H1 (cell line): ENCODE data around the gene HEXIM1. TPM values are rescaled to one million over a fixed set of nuclear protein-coding genes. Genes with fewer than 3 reads are reported as not detected.

Source experiments
- CTCF ChIA-PET: fragments of 300-600 bp; sonication (Branson Sonifier 250); formaldehyde crosslinking; loops from one replicate; lab custom pipeline; 2021; ENCODE audit not compliant: partially characterized antibody; lab: Charles Lee
- POLR2A ChIA-PET: fragments of 300-600 bp; sonication (Branson Sonifier 250); formaldehyde crosslinking; loops from one replicate; lab custom pipeline; 2021; ENCODE audit warnings: inconsistent platforms; ENCODE audit not compliant: partially characterized antibody; lab: Charles Lee
- DNase-seq, 2 experiments: peaks; one replicate each; pipeline versions ENCODE4 v3.0.0 to v3.0.0-alpha.2; 2010 to 2022; ENCODE audit warnings: low spot score in 2 of 2, low read depth in 1 of 2, mixed read lengths in 1 of 2
- FAIRE-seq: peaks from 2 replicates; lab custom pipeline; 2011; peaks lifted over from hg19 to GRCh38; lab: Jason Lieb, UNC
- H2AFZ ChIP-seq: 2 replicates; pipeline ENCODE4 v1.8.1; 2012; ENCODE audit warnings: low read length, inconsistent platforms
- H2AK5ac ChIP-seq: 2 replicates; pipeline ENCODE4 v1.6.1; 2013; ENCODE audit warnings: low read depth, low read length
- H2BK120ac ChIP-seq: replicated peaks from 2 replicates; pipeline ENCODE3; 2013; ENCODE audit warnings: low read depth, low read length, inconsistent platforms
- H2BK12ac ChIP-seq: 2 replicates; pipeline ENCODE4 v1.6.1; 2013; ENCODE audit warnings: low read depth, low read length
- H2BK15ac ChIP-seq: 2 replicates; pipeline ENCODE4 v1.6.1; 2013; ENCODE audit warnings: low read length
- H2BK20ac ChIP-seq: 2 replicates; pipeline ENCODE4 v1.6.1; 2013; ENCODE audit warnings: low read length
- H2BK5ac ChIP-seq: 2 replicates; pipeline ENCODE4 v1.6.1; 2013; ENCODE audit warnings: low read depth, low read length
- H3K14ac ChIP-seq: 2 replicates; pipeline ENCODE4 v1.6.1; 2013; ENCODE audit warnings: inconsistent platforms; ENCODE audit not compliant: insufficient read length
- H3K18ac ChIP-seq: 2 replicates; pipeline ENCODE4 v1.6.1; 2013; ENCODE audit warnings: low read length; ENCODE audit errors: extremely low read depth
- H3K23ac ChIP-seq: 2 replicates; pipeline ENCODE4 v1.6.1; 2013; ENCODE audit warnings: inconsistent platforms; ENCODE audit not compliant: insufficient read length
- H3K23me2 ChIP-seq: 2 replicates; pipeline ENCODE4 v1.6.1; 2013; ENCODE audit warnings: low read depth, low read length
- H3K27ac ChIP-seq: 2 replicates; pipeline ENCODE4 v1.6.1; 2011; ENCODE audit warnings: low read depth, low read length, inconsistent platforms
- H3K27me3 ChIP-seq, 4 experiments: replicated peaks in 1 of 4; 1 replicate in 1 of 4; 2 replicates in 3 of 4; pipeline versions ENCODE4 v1.6.1 to v1.8.1; 2011 to 2013; ENCODE audit warnings: low read length in 3 of 4, mild to moderate bottlenecking in 3 of 4, inconsistent platforms in 2 of 4, mixed read lengths in 2 of 4, moderate library complexity in 1 of 4; ENCODE audit not compliant: control insufficient read depth in 3 of 4, insufficient read depth in 3 of 4; ENCODE audit errors: extremely low read depth in 1 of 4
- H3K36me3 ChIP-seq, 4 experiments: 2 replicates each; pipeline versions ENCODE4 v1.6.1 to v1.8.1; 2011 to 2013; ENCODE audit warnings: mild to moderate bottlenecking in 4 of 4, low read length in 3 of 4, moderate library complexity in 2 of 4, control low read depth in 1 of 4, inconsistent platforms in 1 of 4; ENCODE audit not compliant: insufficient read depth in 4 of 4, control insufficient read depth in 2 of 4
- H3K4ac ChIP-seq: replicated peaks from 2 replicates; pipeline ENCODE3; 2013; ENCODE audit warnings: low read length, low read depth, mixed read lengths, inconsistent platforms; ENCODE audit not compliant: insufficient read length
- H3K4me1 ChIP-seq, 4 experiments: replicated peaks in 1 of 4; 1 replicate in 1 of 4; 2 replicates in 3 of 4; pipeline versions ENCODE4 v1.6.1 to v1.8.1; 2011 to 2013; ENCODE audit warnings: low read length in 3 of 4, inconsistent platforms in 2 of 4, mixed read lengths in 1 of 4; ENCODE audit not compliant: insufficient read depth in 4 of 4, control insufficient read depth in 3 of 4
- H3K4me2 ChIP-seq, 2 experiments: 2 replicates each; pipeline versions ENCODE4 v1.6.1 to v1.8.1; 2011 to 2013; ENCODE audit warnings: low read depth in 2 of 2, low read length in 2 of 2, control low read depth in 1 of 2, inconsistent platforms in 1 of 2, mild to moderate bottlenecking in 1 of 2; ENCODE audit not compliant: insufficient read depth in 1 of 2
- H3K4me3 ChIP-seq, 4 experiments: fragments of 200-600, 300-600 bp in 1 of 4; sonication (generic), shearing (Covaris generic), sonication (Bioruptor Twin) in 1 of 4; 2 replicates each; pipeline versions ENCODE4 v1.5.1 to v1.8.1; 2011 to 2016; ENCODE audit warnings: low read length in 4 of 4, low read depth in 3 of 4, control low read depth in 2 of 4, inconsistent platforms in 2 of 4, mild to moderate bottlenecking in 2 of 4, mixed read lengths in 1 of 4, moderate library complexity in 1 of 4; ENCODE audit not compliant: insufficient read depth in 2 of 4; ENCODE audit errors: extremely low read depth in 1 of 4
- H3K56ac ChIP-seq: replicated peaks from 2 replicates; pipeline ENCODE3; 2013; ENCODE audit warnings: low read depth, mild to moderate bottlenecking, mixed read lengths, low read length, inconsistent platforms; ENCODE audit not compliant: insufficient read length
- H3K79me1 ChIP-seq: 2 replicates; pipeline ENCODE4 v1.6.1; 2013; ENCODE audit warnings: low read depth, low read length, control low read depth
- H3K79me2 ChIP-seq, 2 experiments: 2 replicates each; pipeline versions ENCODE4 v1.6.1 to v1.8.1; 2012 to 2013; ENCODE audit warnings: low read length in 2 of 2, mild to moderate bottlenecking in 2 of 2, inconsistent platforms in 1 of 2; ENCODE audit not compliant: insufficient read depth in 2 of 2, control insufficient read depth in 1 of 2
- H3K9ac ChIP-seq, 4 experiments: replicated peaks in 1 of 4; 1 replicate in 1 of 4; 2 replicates in 3 of 4; pipeline versions ENCODE4 v1.6.1 to v1.8.1; 2011 to 2013; ENCODE audit warnings: low read depth in 3 of 4, low read length in 3 of 4, control low read depth in 2 of 4, mild to moderate bottlenecking in 2 of 4, moderate library complexity in 2 of 4, inconsistent platforms in 1 of 4; ENCODE audit errors: extremely low read depth in 1 of 4
- H3K9me3 ChIP-seq, 2 experiments: 2 replicates each; pipeline versions ENCODE4 v1.6.1 to v1.8.1; 2012 to 2013; ENCODE audit warnings: mild to moderate bottlenecking in 2 of 2, moderate library complexity in 2 of 2, control low read depth in 1 of 2, inconsistent platforms in 1 of 2, low read depth in 1 of 2, low read length in 1 of 2, mixed read lengths in 1 of 2; ENCODE audit not compliant: insufficient read depth in 2 of 2
- H4K20me1 ChIP-seq, 2 experiments: replicated peaks in 1 of 2; 2 replicates each; pipeline versions ENCODE3 to v1.8.1; 2011 to 2013; ENCODE audit warnings: inconsistent platforms in 2 of 2, low read length in 2 of 2, mild to moderate bottlenecking in 1 of 2; ENCODE audit not compliant: insufficient read depth in 2 of 2, control insufficient read depth in 1 of 2
- H4K5ac ChIP-seq: 2 replicates; pipeline ENCODE4 v1.6.1; 2013; ENCODE audit warnings: low read length, low read depth, mixed read lengths, inconsistent platforms; ENCODE audit not compliant: insufficient read length
- H4K8ac ChIP-seq: 2 replicates; pipeline ENCODE4 v1.8.0; 2013; ENCODE audit warnings: mild to moderate bottlenecking, moderate library complexity, low read length, inconsistent platforms; ENCODE audit not compliant: insufficient read depth; ENCODE audit errors: extremely low read depth
- H4K91ac ChIP-seq: replicated peaks from 2 replicates; pipeline ENCODE3; 2013; ENCODE audit warnings: low read length, mixed read lengths, inconsistent platforms; ENCODE audit not compliant: insufficient read length
- ATF2 ChIP-seq: IDR thresholded peaks from 2 replicates; pipeline ENCODE4 v1.6.1; 2012; ENCODE audit warnings: low read length, inconsistent platforms
- NRF1 ChIP-seq: IDR thresholded peaks from 2 replicates; pipeline ENCODE4 v1.6.1; 2011; ENCODE audit warnings: mild to moderate bottlenecking, low read depth, low read length, improper control_type of control experiment
- RFX5 ChIP-seq: IDR thresholded peaks from 2 replicates; pipeline ENCODE4 v1.6.1; 2011; ENCODE audit warnings: low read depth, low read length, improper control_type of control experiment, borderline replicate concordance
- WGBS, 2 experiments: shearing (Covaris generic) in 1 of 2; methylation state at CpG; one replicate each; pipeline versions ENCODE4 v1.1.6 to v1.1.7; 2013 to 2015; ENCODE audit warnings: low lambda C conversion rate in 2 of 2, mixed read lengths in 2 of 2, inconsistent platforms in 1 of 2, low coverage in 1 of 2, missing lambda C conversion rate in 1 of 2; ENCODE audit not compliant: insufficient replicate concordance in 2 of 2, insufficient coverage in 1 of 2, insufficient read length in 1 of 2; ENCODE audit errors: extremely low coverage in 1 of 2, missing lambda C conversion rate in 1 of 2; 5-methylcytosine and 5-hydroxymethylcytosine counted together
- polyA plus RNA-seq, 7 experiments: library from polyadenylated mRNA; depleted of rRNA in 3 of 7; stranded (reverse) in 5 of 7; unstranded in 2 of 7; fragments of >200 nt in 5 of 7; fragments of 200-250 nt in 2 of 7; gene quantifications; 1 replicate in 5 of 7; 2 replicates in 1 of 7; 4 replicates in 1 of 7; pipeline versions ENCODE4 v1.2.1 to v1.2.3, GENCODE V29; 2011 to 2013; ENCODE audit warnings: missing spikeins in 2 of 7, mixed read lengths in 2 of 7
- total RNA-seq: library from RNA; stranded (reverse); fragmentation: NEBNext Ultra II Directional; extraction: Animal tissue kit (Norgen Biotek cat#: 25700); gene quantifications from 2 replicates; pipeline ENCODE4 v1.2.1, GENCODE V29; 2021

The HEXIM1 gene
- total and polyA plus RNA-seq, 2 of the 8 experiments (the other 6 are each of a cell fraction or from before 2014, with no cell fraction given) = 9.1 to 38.3 TPM

DNA sequence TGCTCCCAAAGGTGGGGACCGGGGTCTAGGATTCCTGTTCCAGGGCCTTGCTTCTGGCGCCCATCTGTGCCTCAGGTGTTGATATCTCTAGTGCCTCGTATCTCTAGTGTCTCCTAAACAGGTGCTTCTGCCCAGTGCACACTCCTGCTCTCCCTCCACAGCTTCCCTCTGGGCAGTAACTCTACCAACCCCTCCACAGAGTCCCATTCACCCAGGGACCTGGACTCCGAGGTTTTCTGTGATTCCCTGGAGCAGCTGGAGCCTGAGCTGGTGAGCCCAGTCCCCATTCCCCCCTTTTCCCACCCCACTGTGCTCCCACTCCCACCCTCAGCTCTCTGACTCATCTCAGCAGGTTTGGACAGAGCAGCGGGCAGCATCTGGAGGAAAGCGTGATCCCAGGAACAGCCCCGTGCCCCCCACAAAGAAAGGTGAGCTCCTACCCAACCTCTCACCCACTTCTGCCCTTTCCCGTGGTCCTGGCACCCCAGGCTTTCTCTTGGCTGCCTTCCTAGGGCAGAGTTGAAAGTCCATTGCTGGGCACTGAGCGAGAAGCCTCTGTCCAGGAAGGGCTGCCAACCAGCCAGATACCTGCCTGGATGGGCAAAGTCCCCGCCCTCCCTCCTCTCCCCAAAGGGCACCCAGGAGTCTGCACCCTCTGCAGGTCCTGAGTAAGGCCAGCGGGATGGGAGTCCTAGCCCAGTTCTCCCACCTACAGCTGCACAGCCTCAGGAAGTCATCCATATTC is 10.5 kb upstream of the HEXIM1 start:
- Histone ChIP-seq H3K79me1 (no peaks in the 10 kb centered on the region), H3K4me1 (peaks cover 0 to 5% (median 0%) of the 10 kb centered on the region in 4 experiments; a peak in 3 of 7 replicates), H2AFZ (no peak overlapping the region), H2BK120ac (no peak overlapping the region), H4K20me1 (peaks cover 0 to 2% of the 10 kb centered on the region in 2 experiments), H2BK20ac (no peak overlapping the region), H3K23me2 (peaks cover 4% of the 10 kb centered on the region), H3K4me3 (no peak overlapping the region), H3K79me2 (no peaks in the 10 kb centered on the region), H3K9me3 (no peaks in the 10 kb centered on the region), H2AK5ac (no peak overlapping the region), H3K27me3 (no peaks in the 10 kb centered on the region), H2BK5ac (no peak overlapping the region), H2BK12ac (no peak overlapping the region), H4K8ac (peak overlapping the region; percentile 7; the same call in 1 of the 2 replicates), H3K36me3 (no peaks in the 10 kb centered on the region), H4K5ac (no peak overlapping the region), H3K4ac (no peak overlapping the region), H3K9ac (no peak overlapping the region), H2BK15ac (no peak overlapping the region), H4K91ac (no peak overlapping the region), H3K23ac (no peak overlapping the region), H3K18ac (no peak overlapping the region), H3K27ac (no peak overlapping the region), H3K56ac (no peak overlapping the region), H3K14ac (no peak overlapping the region), H3K4me2 (no peak overlapping the region)
- no peak for FAIRE-seq
- ChIA-PET CTCF (interaction anchor here (1.1 to 11.7 kb wide), 5 partner anchors 13 to 119 kb away, joined by 3 to 156 read pairs (median 90); partner anchors contain the start of genes HEXIM1 and HEXIM2), POLR2A (interaction anchor here (1.9 to 15.8 kb wide), 2 partner anchors 11 to 24 kb away, joined by 8 to 185 read pairs; partner anchors contain the start of genes HEXIM1 and HEXIM2)
- WGBS, 2 experiments = 91% methylated on average over 11 of the region's 11 CpGs; no CpG with 5 or more reads in 1 of the 2 experiments
- DNase-seq = no peak
- TF ChIP-seq RFX5 = no peak
- TF ChIP-seq NRF1 = no peak
- TF ChIP-seq ATF2 = no peak
